SK-N-SH (cell line): Measurements from ENCODE around the gene MLXIP. TPM values are rescaled to one million over a fixed set of nuclear protein-coding genes. Genes with fewer than 3 reads are reported as not detected.

Source experiments
- CTCF ChIA-PET: fragments of 300-600, 350-600 bp; formaldehyde crosslinking; extraction: SDS; loops from one replicate; lab custom pipeline; 2021; lab: Yijun Ruan, JAX
- POLR2A ChIA-PET: fragments of 350-600 bp; sonication (Branson Sonifier 250); formaldehyde crosslinking; extraction: SDS; loops from one replicate; lab custom pipeline; 2020; ENCODE audit warnings: antibody characterized with exemption, inconsistent platforms; lab: Yijun Ruan, JAX
- DNase-seq: peaks from one replicate; pipeline ENCODE4 v3.0.0; 2012
- H2AFZ ChIP-seq: fragments of 200-600 bp; sonication (generic); 2 replicates; pipeline ENCODE4 v1.8.1; 2016; ENCODE audit warnings: antibody characterized with exemption, mild to moderate bottlenecking, low read depth
- H3F3A ChIP-seq: fragments of 200-600 bp; sonication (generic); replicated peaks from 2 replicates; pipeline ENCODE3; 2016; ENCODE audit warnings: antibody characterized with exemption, mild to moderate bottlenecking; ENCODE audit not compliant: insufficient read depth
- H3K27ac ChIP-seq, 2 experiments: fragments of 200-500 bp in 1 of 2; fragments of 200-600 bp in 1 of 2; sonication (Bioruptor generic) in 1 of 2; sonication (generic), shearing (Covaris generic) in 1 of 2; 2 replicates each; pipeline versions ENCODE4 v1.5.1 to v1.6.1; 2014 to 2016; ENCODE audit warnings: low read depth in 2 of 2, inconsistent platforms in 1 of 2, low read length in 1 of 2, mild to moderate bottlenecking in 1 of 2, mixed read lengths in 1 of 2
- H3K27me3 ChIP-seq: fragments of 200-600 bp; sonication (generic), shearing (Covaris generic); 2 replicates; pipeline ENCODE4 v1.6.1; 2016; ENCODE audit warnings: mixed run types; ENCODE audit not compliant: insufficient read depth
- H3K36me3 ChIP-seq, 2 experiments: fragments of 200-500 bp in 1 of 2; fragments of 200-600 bp in 1 of 2; sonication (Bioruptor generic) in 1 of 2; sonication (generic) in 1 of 2; replicated peaks in 1 of 2; 2 replicates each; pipeline versions ENCODE3 to v1.5.1; 2014 to 2016; ENCODE audit warnings: low read length in 1 of 2, mild to moderate bottlenecking in 1 of 2; ENCODE audit not compliant: insufficient read depth in 2 of 2, control insufficient read depth in 1 of 2
- H3K4me1 ChIP-seq, 2 experiments: fragments of 200-500 bp in 1 of 2; fragments of 200-600 bp in 1 of 2; sonication (Bioruptor generic) in 1 of 2; sonication (generic), shearing (Covaris generic) in 1 of 2; 2 replicates each; pipeline versions ENCODE4 v1.5.1 to v1.6.1; 2014 to 2016; ENCODE audit warnings: low read depth in 1 of 2, low read length in 1 of 2, mixed run types in 1 of 2; ENCODE audit not compliant: insufficient read depth in 2 of 2, control insufficient read depth in 1 of 2
- H3K4me2 ChIP-seq: fragments of 200-600 bp; sonication (generic), shearing (Covaris generic); 2 replicates; pipeline ENCODE4 v1.6.1; 2017; ENCODE audit warnings: mixed run types
- H3K4me3 ChIP-seq, 2 experiments: fragments of 200-500 bp in 1 of 2; fragments of 200-600 bp in 1 of 2; sonication (Bioruptor generic) in 1 of 2; sonication (generic), shearing (Covaris generic) in 1 of 2; 2 replicates each; pipeline versions ENCODE4 v1.5.1 to v1.8.1; 2014 to 2016; ENCODE audit warnings: low read depth in 2 of 2, inconsistent platforms in 1 of 2, low read length in 1 of 2, mild to moderate bottlenecking in 1 of 2, mixed read lengths in 1 of 2, moderate library complexity in 1 of 2
- H3K79me2 ChIP-seq: fragments of 200-600 bp; sonication (generic); 2 replicates; pipeline ENCODE4 v1.8.1; 2017; ENCODE audit warnings: mild to moderate bottlenecking; ENCODE audit not compliant: insufficient read depth
- H3K9ac ChIP-seq: fragments of 200-600 bp; sonication (generic); 2 replicates; pipeline ENCODE4 v1.6.1; 2017; ENCODE audit warnings: mixed run types
- H3K9me2 ChIP-seq: fragments of 200-600 bp; sonication (generic); 2 replicates; pipeline ENCODE4 v1.6.1; 2017; ENCODE audit warnings: mixed run types
- H3K9me3 ChIP-seq: fragments of 200-600 bp; sonication (generic); 2 replicates; pipeline ENCODE4 v1.6.1; 2017; ENCODE audit warnings: mixed run types, mild to moderate bottlenecking, moderate library complexity
- H4K20me1 ChIP-seq: fragments of 200-600 bp; sonication (generic); 2 replicates; pipeline ENCODE4 v1.6.1; 2017; ENCODE audit warnings: mild to moderate bottlenecking, mixed run types; ENCODE audit not compliant: insufficient read depth
- CTCF ChIP-seq: fragments of 200-600 bp; sonication (generic); IDR thresholded peaks from 2 replicates; pipeline ENCODE4 v1.6.1; 2017; ENCODE audit warnings: antibody characterized with exemption, mild to moderate bottlenecking, moderate library complexity
- ELF1 ChIP-seq: IDR thresholded peaks from 2 replicates; pipeline ENCODE4 v1.4.0; 2012
- EP300 ChIP-seq, 2 experiments: IDR thresholded peaks; 2 replicates each; pipeline versions ENCODE4 v1.4.0 to v1.6.1; 2012; ENCODE audit warnings: borderline replicate concordance in 1 of 2, low read depth in 1 of 2, low read length in 1 of 2
- FOSL2 ChIP-seq: IDR thresholded peaks from 2 replicates; pipeline ENCODE4 v1.4.0; 2012; ENCODE audit warnings: low read depth, mild to moderate bottlenecking, moderate library complexity, borderline replicate concordance
- FOXJ3 ChIP-seq: sonication (generic); formaldehyde crosslinking; IDR thresholded peaks from 2 replicates; pipeline ENCODE4 v1.5.1; 2020; ENCODE audit warnings: mild to moderate bottlenecking, missing genetic modification reagents
- GABPA ChIP-seq: IDR thresholded peaks from 2 replicates; pipeline ENCODE4 v1.4.0; 2012; ENCODE audit warnings: low read depth, mild to moderate bottlenecking
- GATA2 ChIP-seq: sonication (generic); formaldehyde crosslinking; IDR thresholded peaks from 2 replicates; pipeline ENCODE4 v1.5.0; 2020; ENCODE audit warnings: mild to moderate bottlenecking, missing genetic modification reagents
- JUND ChIP-seq: IDR thresholded peaks from 2 replicates; pipeline ENCODE4 v1.4.0; 2012
- MAX ChIP-seq: IDR thresholded peaks from 2 replicates; pipeline ENCODE4 v1.4.0; 2012; ENCODE audit warnings: low read depth
- MEF2A ChIP-seq: IDR thresholded peaks from 2 replicates; pipeline ENCODE4 v1.4.0; 2012; ENCODE audit warnings: low read depth, borderline replicate concordance
- MXI1 ChIP-seq: IDR thresholded peaks from 2 replicates; pipeline ENCODE4 v1.6.1; 2012; ENCODE audit warnings: mild to moderate bottlenecking, low read depth, low read length, improper control_type of control experiment
- NFIC ChIP-seq: IDR thresholded peaks from 2 replicates; pipeline ENCODE4 v1.4.0; 2012; ENCODE audit warnings: borderline replicate concordance
- NRF1 ChIP-seq: IDR thresholded peaks from 2 replicates; pipeline ENCODE4 v1.6.1; 2012; ENCODE audit warnings: low read depth, mild to moderate bottlenecking, low read length
- POLR2AphosphoS5 ChIP-seq: IDR thresholded peaks from 2 replicates; pipeline ENCODE4 v1.6.1; 2012; ENCODE audit warnings: low read depth, low read length
- RAD21 ChIP-seq: IDR thresholded peaks from 2 replicates; pipeline ENCODE4 v1.6.1; 2012; ENCODE audit warnings: mild to moderate bottlenecking, low read length
- RCOR1 ChIP-seq: fragments of 150-350 bp; IDR thresholded peaks from 2 replicates; pipeline ENCODE4 v1.6.1; 2017; ENCODE audit warnings: antibody characterized with exemption, low read length
- RXRA ChIP-seq: IDR thresholded peaks from 2 replicates; pipeline ENCODE4 v1.4.0; 2012; ENCODE audit warnings: low read depth, mild to moderate bottlenecking, borderline replicate concordance
- SIN3A ChIP-seq: IDR thresholded peaks from 2 replicates; pipeline ENCODE4 v1.6.1; 2012; ENCODE audit warnings: low read depth, mild to moderate bottlenecking, low read length, moderate library complexity, borderline replicate concordance
- TCF12 ChIP-seq: IDR thresholded peaks from 2 replicates; pipeline ENCODE4 v1.4.0; 2012
- TEAD4 ChIP-seq: IDR thresholded peaks from 2 replicates; pipeline ENCODE4 v1.4.0; 2012; ENCODE audit warnings: mild to moderate bottlenecking, borderline replicate concordance; ENCODE audit not compliant: insufficient read depth
- YY1 ChIP-seq: IDR thresholded peaks from 2 replicates; pipeline ENCODE4 v1.4.0; 2012; ENCODE audit warnings: low read depth, mild to moderate bottlenecking
- WGBS: methylation state at CpG from one replicate; pipeline ENCODE4 v1.1.6; 2017; ENCODE audit warnings: low lambda C conversion rate; 5-methylcytosine and 5-hydroxymethylcytosine counted together
- polyA plus RNA-seq, 3 experiments: library from polyadenylated mRNA; depleted of rRNA; stranded (reverse); fragments of >200 nt; gene quantifications; 2 replicates each; pipeline ENCODE4 v1.2.3, GENCODE V29; 2012
- TF ChIP-seq, protein P1 (sequence below): IDR thresholded peaks from 2 replicates; pipeline ENCODE4; 2012

Gene MLXIP
- polyA plus RNA-seq, 1 of the 3 experiments (the other 2 are of a cell fraction): 11.0 TPM

DNA sequence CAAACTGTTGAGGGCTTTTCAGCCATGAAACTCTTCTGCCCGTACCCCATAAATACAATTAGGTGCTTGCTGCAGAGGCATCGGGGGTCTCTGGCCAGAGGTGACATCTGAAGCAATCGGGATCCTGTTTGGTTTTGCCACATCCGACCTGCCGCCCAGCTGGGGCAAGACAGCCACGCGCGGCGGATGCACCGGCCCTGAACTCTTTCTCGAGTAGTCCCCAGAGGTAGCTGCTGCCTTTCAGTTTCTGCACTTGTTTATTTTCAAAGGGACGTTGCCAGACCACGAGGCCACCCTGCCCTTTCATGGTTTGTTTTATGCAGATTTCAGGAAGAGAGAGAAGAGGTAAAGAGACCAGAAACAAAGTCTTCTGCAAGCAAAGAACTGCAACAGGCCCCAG, 10.6 kb upstream of the MLXIP start:
- H3K4me2 ChIP-seq: no peak overlapping the region
- ChIA-PET POLR2A (no interaction called here), CTCF (interaction anchor here (1.2 to 2.4 kb wide), 2 partner anchors 56 to 63 kb away, joined by 3 to 8 read pairs; no protein-coding TSS in a partner anchor)
- no peak overlapping the region for H3K27ac ChIP-seq
- H3F3A ChIP-seq: peaks cover 27% of the 10 kb centered on the region
- 83% methylated on average over 11 of the region's 13 CpGs for WGBS
- H2AFZ ChIP-seq: no peak overlapping the region
- DNase-seq: no peak
- H4K20me1 ChIP-seq: no peaks in the 10 kb centered on the region
- no peaks in the 10 kb centered on the region for H3K27me3 ChIP-seq
- no peaks in the 10 kb centered on the region for H3K36me3 ChIP-seq
- H3K9me2 ChIP-seq: no peaks in the 10 kb centered on the region
- H3K4me1 ChIP-seq: peaks cover 33 to 35% of the 10 kb centered on the region in 2 experiments; a peak in 3 of 4 replicates
- no peak overlapping the region for H3K4me3 ChIP-seq
- H3K9me3 ChIP-seq: no peaks in the 10 kb centered on the region
- TF ChIP-seq GATA2 (CRISPR knock-in tag): no peak
- peaks cover 4% of the 10 kb centered on the region; the same call in 1 of the 2 replicates for H3K79me2 ChIP-seq
- H3K9ac ChIP-seq: no peak overlapping the region

DNA sequence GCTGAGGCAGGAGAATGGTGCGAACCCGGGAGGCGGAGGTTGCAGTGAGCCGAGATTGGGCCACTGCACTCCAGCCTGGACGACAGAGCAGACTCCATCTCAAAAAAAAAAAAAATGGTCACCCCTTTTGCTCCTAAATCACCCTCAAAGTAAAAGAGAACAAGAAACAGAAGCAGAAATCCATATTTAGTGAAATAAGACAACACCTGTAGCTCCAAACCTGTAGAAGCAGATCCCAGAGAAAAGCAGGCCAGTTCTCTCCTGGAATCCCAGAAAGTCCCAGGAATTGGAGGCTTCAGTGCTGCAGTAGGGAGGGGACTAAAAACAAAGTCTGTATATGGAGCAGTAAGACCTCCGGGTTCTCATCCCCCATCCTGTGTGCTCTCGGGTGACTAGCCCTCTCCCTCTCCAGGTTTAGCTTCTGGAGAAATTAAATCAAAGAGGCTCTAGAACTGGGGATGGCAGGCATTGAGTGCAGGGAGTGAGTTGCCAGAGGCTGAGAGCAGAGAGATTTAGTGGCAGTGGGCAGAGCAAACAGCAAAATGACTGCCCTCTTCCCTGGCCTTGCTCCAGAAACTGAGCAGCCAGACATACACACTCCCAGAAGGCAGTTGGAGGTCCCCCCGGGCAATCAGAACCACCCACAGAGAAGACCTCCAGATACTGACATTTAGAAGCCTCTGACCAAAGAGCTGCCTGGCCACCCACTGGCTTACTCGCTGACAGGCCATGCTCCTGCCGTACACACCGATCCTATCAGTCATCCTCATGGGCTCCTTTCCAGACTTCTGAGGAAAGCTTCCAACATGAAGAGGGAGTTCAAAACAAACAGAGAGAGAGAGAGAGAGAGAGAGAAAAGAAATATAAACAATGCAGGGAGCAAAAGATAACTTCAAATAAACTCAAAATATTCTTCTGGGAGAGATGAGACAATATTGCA, 6.3 kb upstream of the MLXIP start:
- H3K36me3 ChIP-seq: no peaks in the 10 kb centered on the region
- no peaks in the 10 kb centered on the region for H3K9me3 ChIP-seq
- peak overlapping the region; percentile 74 for H3K4me2 ChIP-seq
- H3K9ac ChIP-seq: peak overlapping the region; percentile 12; the same call in 1 of the 2 replicates
- peak; percentile 83 for DNase-seq
- no peaks in the 10 kb centered on the region for H3K9me2 ChIP-seq
- no peaks in the 10 kb centered on the region for H3K79me2 ChIP-seq
- H3K27me3 ChIP-seq: no peaks in the 10 kb centered on the region
- ChIA-PET POLR2A (no interaction called here), CTCF (interaction anchor here (0.9 to 2.4 kb wide), 7 partner anchors 8 to 119 kb away, joined by 3 to 11 read pairs (median 4); no protein-coding TSS in a partner anchor)
- peak overlapping the region in 1 of 2 experiments; percentile 24; a peak in 2 of 4 replicates for H3K4me3 ChIP-seq
- WGBS: 47% methylated on average over 10 of the region's 11 CpGs
- H4K20me1 ChIP-seq: no peaks in the 10 kb centered on the region
- H3K4me1 ChIP-seq: peaks cover 9 to 13% of the 10 kb centered on the region in 2 experiments; a peak in 3 of 4 replicates
- peak overlapping the region; percentile 69; the same call in 1 of the 2 replicates for H2AFZ ChIP-seq
- H3F3A ChIP-seq: peaks cover 22% of the 10 kb centered on the region
- H3K27ac ChIP-seq: peak overlapping the region; percentile 72 to 81
- TF ChIP-seq RXRA (no peak), NFIC (peak; percentile 58; the same call in 1 of the 2 replicates), FOXJ3 (CRISPR knock-in tag) (0 out of 2 replicates have a peak, but pooled peaks have one; percentile 45), YY1 (no peak), TEAD4 (no peak), MEF2A (no peak), RCOR1 (peak; percentile 32; the same call in 1 of the 2 replicates), GABPA (no peak), NRF1 (no peak), GATA2 (CRISPR knock-in tag) (peak; percentile 70), RAD21 (peak; percentile 24; the same call in 1 of the 2 replicates), MXI1 (peak; percentile 98), FOSL2 (peak; percentile 35; the same call in 1 of the 2 replicates), JUND (0 out of 2 replicates have a peak, but pooled peaks have one; percentile 21), ELF1 (no peak), POLR2AphosphoS5 (no peak), TCF12 (0 out of 2 replicates have a peak, but pooled peaks have one; percentile 38), CTCF (no peak), EP300 (IDR thresholded peaks at IDR 0.05; ENCODE audit: borderline replicate concordance in 1 of 2, low read depth in 1 of 2, low read length in 1 of 2) (peak in 1 of 2 experiments; percentile 52; a peak in 2 of 4 replicates), MAX (peak; percentile 80), SIN3A (peak; percentile 53; the same call in 1 of the 2 replicates)
- TF ChIP-seq, protein P1, sequence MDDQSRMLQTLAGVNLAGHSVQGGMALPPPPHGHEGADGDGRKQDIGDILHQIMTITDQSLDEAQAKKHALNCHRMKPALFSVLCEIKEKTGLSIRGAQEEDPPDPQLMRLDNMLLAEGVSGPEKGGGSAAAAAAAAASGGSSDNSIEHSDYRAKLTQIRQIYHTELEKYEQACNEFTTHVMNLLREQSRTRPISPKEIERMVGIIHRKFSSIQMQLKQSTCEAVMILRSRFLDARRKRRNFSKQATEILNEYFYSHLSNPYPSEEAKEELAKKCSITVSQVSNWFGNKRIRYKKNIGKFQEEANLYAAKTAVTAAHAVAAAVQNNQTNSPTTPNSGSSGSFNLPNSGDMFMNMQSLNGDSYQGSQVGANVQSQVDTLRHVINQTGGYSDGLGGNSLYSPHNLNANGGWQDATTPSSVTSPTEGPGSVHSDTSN: peak; percentile 80
